ACC112 (cell line): ENCODE measurements around the gene DCTPP1.

Experiments used
- H2AFZ ChIP-seq: fragments of 200-600 bp; sonication (generic); one replicate; pipeline ENCODE4 v1.6.0; 2017; ENCODE audit warnings: antibody characterized with exemption, low read length; ENCODE audit not compliant: unreplicated experiment
- H3K27ac ChIP-seq: fragments of 200-600 bp; sonication (generic); 2 replicates; pipeline ENCODE4 v1.5.1; 2014; ENCODE audit warnings: low read depth, mild to moderate bottlenecking, antibody characterized with exemption, low read length, moderate library complexity
- H3K27me3 ChIP-seq: fragments of 200-600 bp; sonication (generic); 2 replicates; pipeline ENCODE4 v1.6.1; 2014; ENCODE audit warnings: mild to moderate bottlenecking, antibody characterized with exemption, low read length, moderate library complexity, mixed read lengths; ENCODE audit not compliant: insufficient read depth
- H3K36me3 ChIP-seq: fragments of 200-600 bp; sonication (generic); 2 replicates; pipeline ENCODE4 v1.6.1; 2016; ENCODE audit warnings: mild to moderate bottlenecking, antibody characterized with exemption, low read length, moderate library complexity, mixed read lengths; ENCODE audit not compliant: insufficient read depth
- H3K4me1 ChIP-seq: fragments of 200-600 bp; sonication (generic); one replicate; pipeline ENCODE4 v1.6.1; 2016; ENCODE audit warnings: low read length, mixed read lengths; ENCODE audit not compliant: insufficient read depth, unreplicated experiment, control insufficient read depth
- H3K4me3 ChIP-seq: fragments of 200-600 bp; sonication (generic); 2 replicates; pipeline ENCODE4 v1.5.1; 2014; ENCODE audit warnings: mild to moderate bottlenecking, low read depth, low read length
- H3K79me2 ChIP-seq: fragments of 200-600 bp; sonication (generic); one replicate; pipeline ENCODE4 v1.6.0; 2016; ENCODE audit warnings: low read length; ENCODE audit not compliant: control insufficient read depth, unreplicated experiment, insufficient read depth

DCTPP1 gene

GRCh38 chr16:30380072-30380802, 49.6 kb downstream of the DCTPP1 start:
- H3K4me1 ChIP-seq: peaks cover 6% of the 10 kb centered on the region
- H3K36me3 ChIP-seq: no peaks in the 10 kb centered on the region
- peaks cover 5% of the 10 kb centered on the region for H3K79me2 ChIP-seq
- no peak overlapping the region for H3K27ac ChIP-seq
- H3K27me3 ChIP-seq: no peaks in the 10 kb centered on the region
- no peak overlapping the region for H2AFZ ChIP-seq
- H3K4me3 ChIP-seq: no peak overlapping the region

- Histone ChIP-seq H3K36me3 (no peaks in the 10 kb centered on the region), H3K4me1 (peaks cover 6% of the 10 kb centered on the region), H2AFZ (no peak overlapping the region), H3K27ac (no peak overlapping the region), H3K79me2 (peaks cover 5% of the 10 kb centered on the region), H3K27me3 (no peaks in the 10 kb centered on the region), H3K4me3 (peak overlapping the region; percentile 86)
Measured at GRCh38 chr16:30379158-30379783, 50.6 kb downstream of the DCTPP1 start.

- no peaks in the 10 kb centered on the region for H3K27me3 ChIP-seq
- peak overlapping the region; percentile 86 for H3K4me3 ChIP-seq
- H3K27ac ChIP-seq: peak overlapping the region; percentile 97
- no peaks in the 10 kb centered on the region for H3K36me3 ChIP-seq
- H3K79me2 ChIP-seq: peaks cover 5% of the 10 kb centered on the region
- peak overlapping the region; percentile 84 for H2AFZ ChIP-seq
- peaks cover 6% of the 10 kb centered on the region for H3K4me1 ChIP-seq
Measured at GRCh38 chr16:30378236-30379157, 51.3 kb downstream of the DCTPP1 start.

- peaks cover 5% of the 10 kb centered on the region for H3K79me2 ChIP-seq
- no peaks in the 10 kb centered on the region for H3K27me3 ChIP-seq
- peaks cover 6% of the 10 kb centered on the region for H3K4me1 ChIP-seq
- peak overlapping the region; percentile 97 for H3K27ac ChIP-seq
- no peaks in the 10 kb centered on the region for H3K36me3 ChIP-seq
- peak overlapping the region; percentile 95 for H2AFZ ChIP-seq
- peak overlapping the region; percentile 86 for H3K4me3 ChIP-seq
Measured at GRCh38 chr16:30377812-30378235, 52.0 kb downstream of the DCTPP1 start.

- peak overlapping the region; percentile 86 for H3K4me3 ChIP-seq
- peak overlapping the region; percentile 97 for H3K27ac ChIP-seq
- H2AFZ ChIP-seq: peak overlapping the region; percentile 95
- no peaks in the 10 kb centered on the region for H3K36me3 ChIP-seq
- no peaks in the 10 kb centered on the region for H3K27me3 ChIP-seq
- H3K4me1 ChIP-seq: peaks cover 6% of the 10 kb centered on the region
- H3K79me2 ChIP-seq: peaks cover 5% of the 10 kb centered on the region
Measured at GRCh38 chr16:30377050-30377811, 52.6 kb downstream of the DCTPP1 start.

GRCh38 chr16:30376461-30376902, 53.3 kb downstream of the DCTPP1 start:
- no peak overlapping the region for H3K4me3 ChIP-seq
- H3K79me2 ChIP-seq: peaks cover 5% of the 10 kb centered on the region
- H3K4me1 ChIP-seq: peaks cover 6% of the 10 kb centered on the region
- H2AFZ ChIP-seq: no peak overlapping the region
- H3K36me3 ChIP-seq: no peaks in the 10 kb centered on the region
- no peaks in the 10 kb centered on the region for H3K27me3 ChIP-seq
- H3K27ac ChIP-seq: no peak overlapping the region

- H3K27ac ChIP-seq: no peak overlapping the region
- no peak overlapping the region for H2AFZ ChIP-seq
- H3K4me1 ChIP-seq: peaks cover 6% of the 10 kb centered on the region
Measured at GRCh38 chr16:30375864-30376263, 54.0 kb downstream of the DCTPP1 start.

GRCh38 chr16:30374538-30374937, 55.3 kb downstream of the DCTPP1 start, which contains the start of gene MYL11:
Gene MYL11 (plus strand): TSS chr16:30374802. CDS start chr16:30374858, 56 bp downstream.
- H3K27ac ChIP-seq: no peak within 1 kb of the TSS
- H3K4me1 ChIP-seq: peaks cover 6% of the 10 kb centered on the region

More at GRCh38 chr16:30375864-30376263, 54.0 kb downstream of the DCTPP1 start:
- no peak overlapping the region for H3K4me3 ChIP-seq
- H3K79me2 ChIP-seq: peaks cover 5% of the 10 kb centered on the region
- H3K36me3 ChIP-seq: no peaks in the 10 kb centered on the region
- no peaks in the 10 kb centered on the region for H3K27me3 ChIP-seq

More at GRCh38 chr16:30374538-30374937, 55.3 kb downstream of the DCTPP1 start, which contains the start of gene MYL11:
- H3K36me3 ChIP-seq: no peaks in the 10 kb centered on the region
- H3K4me3 ChIP-seq: no peak within 1 kb of the TSS
- H2AFZ ChIP-seq: no peak within 1 kb of the TSS
- H3K79me2 ChIP-seq: peaks cover 9% of the 10 kb centered on the region
- no peaks in the 10 kb centered on the region for H3K27me3 ChIP-seq
